Endothelial cell (in vitro differentiated cells): ENCODE results near the gene ALG2. TPM values are rescaled to one million over a fixed set of nuclear protein-coding genes. Genes with fewer than 3 reads are reported as not detected.

ENCODE experiments used
- DNase-seq: peaks from one replicate; pipeline ENCODE4 v3.0.0; 2021; ENCODE audit warnings: low spot score
- H3K27ac Mint-ChIP-seq: one replicate; pipeline ENCODE4 v1.8.0; 2021; ENCODE audit warnings: mixed read lengths, inconsistent platforms; ENCODE audit not compliant: unreplicated experiment
- H3K27me3 Mint-ChIP-seq: one replicate; pipeline ENCODE4 v1.8.0; 2021; ENCODE audit warnings: mild to moderate bottlenecking, moderate library complexity, mixed read lengths, inconsistent platforms; ENCODE audit not compliant: unreplicated experiment
- H3K36me3 Mint-ChIP-seq: one replicate; pipeline ENCODE4 v1.8.0; 2021; ENCODE audit warnings: mild to moderate bottlenecking, low read depth, mixed read lengths, inconsistent platforms; ENCODE audit not compliant: unreplicated experiment
- H3K4me1 Mint-ChIP-seq: one replicate; pipeline ENCODE4 v1.8.0; 2021; ENCODE audit warnings: mild to moderate bottlenecking, mixed read lengths, inconsistent platforms; ENCODE audit not compliant: unreplicated experiment
- H3K4me3 Mint-ChIP-seq: one replicate; pipeline ENCODE4 v1.8.0; 2021; ENCODE audit warnings: mild to moderate bottlenecking, mixed read lengths, inconsistent platforms; ENCODE audit not compliant: unreplicated experiment
- H3K9me3 Mint-ChIP-seq: one replicate; pipeline ENCODE4 v1.8.0; 2021; ENCODE audit warnings: mixed read lengths, inconsistent platforms; ENCODE audit not compliant: unreplicated experiment
- CTCF ChIP-seq: fragments of 200-600 bp; sonication (generic); IDR thresholded peaks from one replicate; pipeline ENCODE4 v1.5.0; 2021; ENCODE audit warnings: antibody characterized with exemption; ENCODE audit not compliant: unreplicated experiment
- long read RNA-seq: library from polyadenylated mRNA; unstranded; transcript quantifications from one replicate; pipeline ENCODE4 v2.0.0, GENCODE V29; 2020; ENCODE audit not compliant: unreplicated experiment
- total RNA-seq: library from RNA; stranded (reverse); fragmentation: NEBNext Ultra II Directional; extraction: Animal tissue kit (Norgen Biotek cat#: 25700); gene quantifications from one replicate; pipeline ENCODE4 v1.2.1, GENCODE V29; 2021; ENCODE audit not compliant: unreplicated experiment

Gene ALG2, protein sequence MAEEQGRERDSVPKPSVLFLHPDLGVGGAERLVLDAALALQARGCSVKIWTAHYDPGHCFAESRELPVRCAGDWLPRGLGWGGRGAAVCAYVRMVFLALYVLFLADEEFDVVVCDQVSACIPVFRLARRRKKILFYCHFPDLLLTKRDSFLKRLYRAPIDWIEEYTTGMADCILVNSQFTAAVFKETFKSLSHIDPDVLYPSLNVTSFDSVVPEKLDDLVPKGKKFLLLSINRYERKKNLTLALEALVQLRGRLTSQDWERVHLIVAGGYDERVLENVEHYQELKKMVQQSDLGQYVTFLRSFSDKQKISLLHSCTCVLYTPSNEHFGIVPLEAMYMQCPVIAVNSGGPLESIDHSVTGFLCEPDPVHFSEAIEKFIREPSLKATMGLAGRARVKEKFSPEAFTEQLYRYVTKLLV
- 28.9 TPM for total RNA-seq
- long read RNA-seq, transcript ALG2-201 (3 exons, 2,966 nt), result minor isoform, 15 of 49 reads
- long read RNA-seq, transcript ALG2-203 (2 exons, 1,880 nt), result major isoform, 33 of 49 reads
- long read RNA-seq, partial matches to known transcripts, result 1 of 49 reads
- long read RNA-seq, other reads (novel, unspliced or antisense), result 0 of 49 reads

DNA sequence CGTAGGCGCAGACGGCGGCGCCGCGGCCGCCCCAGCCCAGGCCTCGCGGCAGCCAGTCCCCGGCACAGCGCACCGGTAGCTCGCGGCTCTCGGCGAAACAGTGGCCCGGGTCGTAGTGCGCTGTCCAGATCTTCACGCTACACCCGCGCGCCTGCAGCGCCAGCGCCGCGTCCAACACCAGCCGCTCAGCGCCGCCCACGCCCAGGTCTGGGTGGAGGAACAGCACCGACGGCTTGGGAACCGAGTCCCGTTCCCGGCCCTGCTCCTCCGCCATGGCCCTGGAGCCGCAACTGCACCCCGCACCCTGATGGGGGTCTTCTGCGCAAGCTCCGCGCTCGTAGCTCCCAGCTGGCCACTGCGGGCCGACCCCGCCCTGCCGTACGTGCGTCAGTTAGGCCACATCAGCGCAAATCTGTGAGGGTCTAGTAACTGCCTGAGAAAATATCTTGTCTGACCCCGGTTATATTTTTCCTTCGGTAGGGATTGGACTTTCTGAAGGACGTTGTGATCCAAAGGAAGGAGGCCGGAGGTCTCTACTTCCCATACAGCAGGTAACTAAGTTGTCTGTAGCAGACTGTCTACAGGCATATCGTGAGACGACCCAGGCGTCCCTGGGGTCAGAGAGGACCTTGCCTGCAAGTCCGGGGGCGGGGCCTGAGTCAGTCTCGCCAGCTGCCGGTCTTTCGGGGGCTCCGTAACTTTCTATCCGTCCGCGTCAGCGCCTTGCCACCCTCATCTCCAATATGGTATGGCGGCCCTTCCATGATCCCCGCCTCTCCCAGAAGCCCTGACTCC lies at the start of gene ALG2, which contains the start of gene SEC61B:
Gene ALG2 (minus strand): TSS at position 322 of the 795 bp plus-strand sequence. CDS start 48 bp downstream, at position 274.
Gene SEC61B (plus strand): TSS at position 662 of the 795 bp plus-strand sequence. CDS start 82 bp downstream, at position 744.
- no peaks in the 10 kb centered on the region for H3K9me3 Mint-ChIP-seq
- H3K27ac Mint-ChIP-seq, result peak within 1 kb of the TSS; percentile 99
- H3K27me3 Mint-ChIP-seq, result peaks cover 9% of the 10 kb centered on the region
- peak; percentile 94 for DNase-seq
- H3K4me1 Mint-ChIP-seq, result peaks cover 44% of the 10 kb centered on the region
- peak within 1 kb of the TSS; percentile 99 for H3K4me3 Mint-ChIP-seq
- peaks cover 33% of the 10 kb centered on the region for H3K36me3 Mint-ChIP-seq
- no peak for TF ChIP-seq CTCF

- Mint-ChIP-seq H3K4me3 (no peak overlapping the region), H3K27ac (no peak overlapping the region), H3K4me1 (no peaks in the 10 kb centered on the region), H3K27me3 (peaks cover 4% of the 10 kb centered on the region), H3K9me3 (no peaks in the 10 kb centered on the region), H3K36me3 (no peaks in the 10 kb centered on the region)
- no peak for DNase-seq
- TF ChIP-seq CTCF, result no peak
These were observed 48.7 kb upstream of the ALG2 start for GRCh38 chr9:99270491-99270890.

DNA sequence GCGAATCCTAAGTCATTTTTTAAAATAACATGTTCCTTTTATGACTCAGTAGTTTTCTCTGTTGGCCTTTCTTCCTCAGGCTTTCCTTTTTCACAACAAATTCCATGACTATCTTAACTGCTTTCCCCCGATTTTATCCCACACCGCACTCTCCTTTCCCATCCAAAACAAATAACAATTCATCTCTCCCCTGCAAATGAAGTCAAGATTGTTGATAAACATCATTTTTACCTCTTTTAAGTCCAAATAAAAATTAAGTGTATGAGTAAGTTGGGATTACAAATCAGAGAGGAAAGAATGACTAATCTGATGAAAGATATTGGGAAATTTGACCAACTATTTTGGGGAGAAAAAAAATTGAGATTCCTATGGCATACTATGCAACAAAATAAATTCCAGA lies 47.7 kb upstream of the ALG2 start:
- no peak overlapping the region for H3K27ac Mint-ChIP-seq
- H3K27me3 Mint-ChIP-seq, result peaks cover 4% of the 10 kb centered on the region
- no peak for TF ChIP-seq CTCF
- H3K4me1 Mint-ChIP-seq, result no peaks in the 10 kb centered on the region
- no peaks in the 10 kb centered on the region for H3K36me3 Mint-ChIP-seq
- no peak for DNase-seq
- H3K4me3 Mint-ChIP-seq, result no peak overlapping the region
- H3K9me3 Mint-ChIP-seq, result no peaks in the 10 kb centered on the region

DNA sequence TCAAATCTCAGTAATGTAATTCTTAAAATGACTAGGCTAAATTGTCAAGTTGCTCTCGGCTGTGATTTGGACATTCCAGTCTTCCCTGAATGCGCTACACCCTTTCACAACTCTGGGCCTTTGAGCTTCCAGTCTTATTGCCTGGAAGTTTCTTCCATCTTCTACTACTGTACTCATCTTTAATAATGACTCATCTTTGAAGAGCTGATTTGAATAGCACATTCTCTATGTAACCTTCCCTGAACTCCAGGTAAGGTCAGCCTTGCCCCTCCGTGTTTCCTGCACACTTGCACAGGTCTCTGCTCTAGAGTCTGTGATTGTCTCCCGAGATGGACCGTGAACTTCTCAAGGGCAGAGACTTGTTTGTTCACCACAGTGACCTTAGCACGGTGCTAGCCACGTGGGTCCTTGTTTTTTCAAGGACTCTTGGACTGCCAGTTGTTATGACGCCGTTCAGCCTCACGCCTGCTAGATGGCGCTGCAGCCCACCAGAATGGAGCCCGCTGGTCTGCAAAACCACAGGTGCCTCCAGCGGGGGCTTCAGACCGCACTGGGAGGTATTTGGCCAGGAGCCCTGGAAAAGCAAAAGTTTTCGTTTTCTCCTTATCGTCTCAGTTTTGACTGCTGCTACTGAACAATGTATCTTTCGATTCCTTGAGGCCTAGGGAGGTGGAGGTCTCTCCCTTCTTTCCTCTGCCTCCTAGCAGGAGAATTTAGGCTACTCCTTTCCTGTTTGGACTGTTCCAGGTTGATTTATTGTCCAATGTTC lies 44.7 kb upstream of the ALG2 start:
- Mint-ChIP-seq H3K9me3 (no peaks in the 10 kb centered on the region), H3K36me3 (no peaks in the 10 kb centered on the region), H3K27me3 (peaks cover 5% of the 10 kb centered on the region), H3K4me3 (no peak overlapping the region), H3K27ac (no peak overlapping the region), H3K4me1 (no peaks in the 10 kb centered on the region)
- peak; percentile 84 for TF ChIP-seq CTCF
- DNase-seq, result peak; percentile 82
